Liver (tissue), 9 donors: ENCODE measurements around the gene PCDH1. TPM values are rescaled to one million over a fixed set of nuclear protein-coding genes. Genes with fewer than 3 reads are reported as not detected.

Experiments used
- DNase-seq: peaks from one replicate; pipeline ENCODE4 v3.0.0-alpha.2; 2017; ENCODE audit warnings: low spot score
- H3K27ac ChIP-seq, 2 donors: one replicate each; pipeline ENCODE4 v1.7.0; 2013; ENCODE audit warnings: inconsistent platforms in 2 of 2, low read length in 2 of 2, control low read depth in 1 of 2, low read depth in 1 of 2, mild to moderate bottlenecking in 1 of 2
- H3K27me3 ChIP-seq, 4 donors: one replicate each; pipeline versions ENCODE4 v1.6.1 to v1.7.0; 2013; ENCODE audit warnings: low read length in 3 of 4, inconsistent platforms in 1 of 4, mild to moderate bottlenecking in 1 of 4, moderate library complexity in 1 of 4; ENCODE audit not compliant: control insufficient read depth in 4 of 4, insufficient read depth in 4 of 4
- H3K36me3 ChIP-seq, 4 donors: one replicate each; pipeline versions ENCODE4 v1.6.1 to v1.7.0; 2013; ENCODE audit warnings: low read length in 3 of 4, mild to moderate bottlenecking in 3 of 4, low read depth in 1 of 4, moderate library complexity in 1 of 4; ENCODE audit not compliant: control insufficient read depth in 4 of 4, insufficient read depth in 3 of 4
- H3K4me1 ChIP-seq, 4 donors: one replicate each; pipeline versions ENCODE4 v1.6.1 to v1.7.0; 2013; ENCODE audit warnings: low read length in 3 of 4, mild to moderate bottlenecking in 3 of 4, moderate library complexity in 1 of 4; ENCODE audit not compliant: control insufficient read depth in 4 of 4, insufficient read depth in 4 of 4
- H3K4me3 ChIP-seq, 3 donors: one replicate each; pipeline versions ENCODE4 v1.6.1 to v1.7.0; 2013; ENCODE audit warnings: low read length in 3 of 3, control low read depth in 1 of 3, low read depth in 1 of 3, mild to moderate bottlenecking in 1 of 3
- H3K9ac ChIP-seq, 2 donors: one replicate each; pipeline ENCODE4 v1.7.0; 2013; ENCODE audit warnings: low read length in 2 of 2, mild to moderate bottlenecking in 2 of 2, moderate library complexity in 2 of 2, control low read depth in 1 of 2, low read depth in 1 of 2
- H3K9me3 ChIP-seq, 4 donors: one replicate each; pipeline versions ENCODE4 v1.6.1 to v1.7.0; 2013; ENCODE audit warnings: low read length in 3 of 4; ENCODE audit not compliant: control insufficient read depth in 4 of 4
- EGR1 ChIP-seq, 2 donors: IDR thresholded peaks; 2 replicates each; pipeline ENCODE4 v1.6.1; 2016 to 2018; ENCODE audit warnings: antibody characterized with exemption in 2 of 2, low read depth in 2 of 2
- FOXA1 ChIP-seq: IDR thresholded peaks from 2 replicates; pipeline ENCODE4 v1.6.1; 2016; ENCODE audit warnings: antibody characterized with exemption
- FOXA2 ChIP-seq: IDR thresholded peaks from 2 replicates; pipeline ENCODE4 v1.6.1; 2016; ENCODE audit warnings: antibody characterized with exemption
- HNF4A ChIP-seq, 2 donors: conservative IDR thresholded peaks; 2 replicates each; pipeline ENCODE4 v1.6.1; 2016; ENCODE audit warnings: antibody characterized with exemption in 2 of 2, mild to moderate bottlenecking in 2 of 2
- HNF4G ChIP-seq: IDR thresholded peaks from 2 replicates; pipeline ENCODE4 v1.6.1; 2016; ENCODE audit warnings: antibody characterized with exemption
- JUND ChIP-seq, 2 donors: IDR thresholded peaks; 2 replicates each; pipeline ENCODE4 v1.6.1; 2016; ENCODE audit warnings: antibody characterized with exemption in 2 of 2
- NR2F2 ChIP-seq: IDR thresholded peaks from 2 replicates; pipeline ENCODE4 v1.6.1; 2016; ENCODE audit warnings: antibody characterized with exemption
- RXRA ChIP-seq, 2 donors: IDR thresholded peaks; 2 replicates each; pipeline ENCODE4 v1.6.1; 2017 to 2018; ENCODE audit warnings: antibody characterized with exemption in 2 of 2, mild to moderate bottlenecking in 1 of 2
- SP1 ChIP-seq: IDR thresholded peaks from 2 replicates; pipeline ENCODE4 v1.6.1; 2018; ENCODE audit warnings: antibody characterized with exemption, mild to moderate bottlenecking
- TAF1 ChIP-seq: conservative IDR thresholded peaks from 2 replicates; pipeline ENCODE4 v1.6.1; 2016; ENCODE audit warnings: antibody characterized with exemption, mild to moderate bottlenecking
- YY1 ChIP-seq: IDR thresholded peaks from 2 replicates; pipeline ENCODE4 v1.6.1; 2016; ENCODE audit warnings: antibody characterized with exemption, mild to moderate bottlenecking
- WGBS: extraction: QIAGEN DNeasy Blood & Tissue Kit; methylation state at CpG from one replicate; pipeline ENCODE4 v1.1.7; 2013; 5-methylcytosine and 5-hydroxymethylcytosine counted together
- polyA plus RNA-seq, 2 donors: library from polyadenylated mRNA; stranded (reverse) in 1 of 2; unstranded in 1 of 2; fragments of 200-250 nt in 1 of 2; fragments of >200 nt in 1 of 2; fragmentation: Nextera tagmentation in 1 of 2; extraction: Ambion mirVana in 1 of 2; gene quantifications; one replicate each; pipeline versions ENCODE4 v1.2.1 to v1.2.3, GENCODE V29; 2013 to 2015
- total RNA-seq, 2 donors: library from RNA; depleted of rRNA; stranded (reverse); fragments of >200 nt; gene quantifications; one replicate each; pipeline ENCODE4 v1.2.3, GENCODE V29; 2014
- TF ChIP-seq, protein P1 (sequence below): IDR thresholded peaks from 2 replicates; pipeline ENCODE4 v1.6.1; 2016; ENCODE audit warnings: antibody characterized with exemption
- TF ChIP-seq, protein P2 (sequence below): IDR thresholded peaks from 2 replicates; pipeline ENCODE4 v1.6.1; 2016; ENCODE audit warnings: antibody characterized with exemption, mild to moderate bottlenecking
- TF ChIP-seq, protein P3 (sequence below): fragments of 150-350 bp; IDR thresholded peaks from 2 replicates; pipeline ENCODE4 v1.5.1; 2017; ENCODE audit warnings: improper control_type of control experiment, low read depth, low read length; ENCODE audit not compliant: missing input control
- TF ChIP-seq, protein P4 (sequence below): IDR thresholded peaks from 2 replicates; pipeline ENCODE4 v1.6.1; 2016; ENCODE audit warnings: antibody characterized with exemption
- TF ChIP-seq, protein P5 (sequence below): IDR thresholded peaks from 2 replicates; pipeline ENCODE4 v1.6.1; 2016; ENCODE audit warnings: antibody characterized with exemption
- donor health status: healthy.
- donor health status: healthy.
- donor health status: healthy.
- donor health status: healthy.
- donor health status: healthy.

Gene PCDH1
- total and polyA plus RNA-seq, 4 donors: 9.3 to 52.8 (median 15.0) TPM

DNA sequence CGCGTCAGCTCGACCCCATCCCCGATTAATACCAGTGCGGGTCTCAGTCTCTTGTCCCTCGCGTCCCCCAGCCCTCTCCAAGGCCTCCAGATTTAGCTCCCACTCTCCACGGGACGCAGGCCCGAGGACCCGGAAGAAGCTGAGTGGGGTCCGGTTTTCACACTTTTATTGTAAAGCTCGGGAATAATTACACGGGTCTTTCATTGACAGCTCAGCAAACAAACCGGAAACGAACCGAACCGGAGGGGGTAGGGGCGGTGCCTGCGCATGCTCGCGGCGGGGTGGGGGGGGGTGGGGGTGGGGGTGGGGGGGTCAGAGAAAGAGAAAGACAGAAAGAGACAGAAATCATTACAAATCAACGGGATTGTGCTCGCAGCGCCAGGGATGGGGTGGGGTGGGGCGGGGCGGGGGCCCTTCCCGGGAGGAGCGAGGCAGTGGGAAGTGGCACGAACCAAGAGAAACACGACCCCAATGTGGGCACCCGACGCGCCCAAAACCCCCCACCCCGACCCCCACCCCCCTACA is 27.9 kb downstream of the PCDH1 start:
- Histone ChIP-seq H3K27ac (peak overlapping the region; percentile 100), H3K4me3 (peak overlapping the region; percentile 68 to 80 (median 79)), H3K9me3 (no peaks in the 10 kb centered on the region), H3K36me3 (peaks cover 0 to 3% (median 2%) of the 10 kb centered on the region in 4 donors), H3K9ac (peak overlapping the region; percentile 97 to 99), H3K27me3 (no peaks in the 10 kb centered on the region), H3K4me1 (peaks cover 5 to 14% (median 10%) of the 10 kb centered on the region in 4 donors)
- DNase-seq: peak; percentile 49
- under 1% methylated on average over 36 of the region's 36 CpGs for WGBS
- TF ChIP-seq, protein P1, sequence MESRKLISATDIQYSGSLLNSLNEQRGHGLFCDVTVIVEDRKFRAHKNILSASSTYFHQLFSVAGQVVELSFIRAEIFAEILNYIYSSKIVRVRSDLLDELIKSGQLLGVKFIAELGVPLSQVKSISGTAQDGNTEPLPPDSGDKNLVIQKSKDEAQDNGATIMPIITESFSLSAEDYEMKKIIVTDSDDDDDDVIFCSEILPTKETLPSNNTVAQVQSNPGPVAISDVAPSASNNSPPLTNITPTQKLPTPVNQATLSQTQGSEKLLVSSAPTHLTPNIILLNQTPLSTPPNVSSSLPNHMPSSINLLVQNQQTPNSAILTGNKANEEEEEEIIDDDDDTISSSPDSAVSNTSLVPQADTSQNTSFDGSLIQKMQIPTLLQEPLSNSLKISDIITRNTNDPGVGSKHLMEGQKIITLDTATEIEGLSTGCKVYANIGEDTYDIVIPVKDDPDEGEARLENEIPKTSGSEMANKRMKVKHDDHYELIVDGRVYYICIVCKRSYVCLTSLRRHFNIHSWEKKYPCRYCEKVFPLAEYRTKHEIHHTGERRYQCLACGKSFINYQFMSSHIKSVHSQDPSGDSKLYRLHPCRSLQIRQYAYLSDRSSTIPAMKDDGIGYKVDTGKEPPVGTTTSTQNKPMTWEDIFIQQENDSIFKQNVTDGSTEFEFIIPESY: no peak
- TF ChIP-seq YY1: peak; percentile 4
- TF ChIP-seq, protein P2, sequence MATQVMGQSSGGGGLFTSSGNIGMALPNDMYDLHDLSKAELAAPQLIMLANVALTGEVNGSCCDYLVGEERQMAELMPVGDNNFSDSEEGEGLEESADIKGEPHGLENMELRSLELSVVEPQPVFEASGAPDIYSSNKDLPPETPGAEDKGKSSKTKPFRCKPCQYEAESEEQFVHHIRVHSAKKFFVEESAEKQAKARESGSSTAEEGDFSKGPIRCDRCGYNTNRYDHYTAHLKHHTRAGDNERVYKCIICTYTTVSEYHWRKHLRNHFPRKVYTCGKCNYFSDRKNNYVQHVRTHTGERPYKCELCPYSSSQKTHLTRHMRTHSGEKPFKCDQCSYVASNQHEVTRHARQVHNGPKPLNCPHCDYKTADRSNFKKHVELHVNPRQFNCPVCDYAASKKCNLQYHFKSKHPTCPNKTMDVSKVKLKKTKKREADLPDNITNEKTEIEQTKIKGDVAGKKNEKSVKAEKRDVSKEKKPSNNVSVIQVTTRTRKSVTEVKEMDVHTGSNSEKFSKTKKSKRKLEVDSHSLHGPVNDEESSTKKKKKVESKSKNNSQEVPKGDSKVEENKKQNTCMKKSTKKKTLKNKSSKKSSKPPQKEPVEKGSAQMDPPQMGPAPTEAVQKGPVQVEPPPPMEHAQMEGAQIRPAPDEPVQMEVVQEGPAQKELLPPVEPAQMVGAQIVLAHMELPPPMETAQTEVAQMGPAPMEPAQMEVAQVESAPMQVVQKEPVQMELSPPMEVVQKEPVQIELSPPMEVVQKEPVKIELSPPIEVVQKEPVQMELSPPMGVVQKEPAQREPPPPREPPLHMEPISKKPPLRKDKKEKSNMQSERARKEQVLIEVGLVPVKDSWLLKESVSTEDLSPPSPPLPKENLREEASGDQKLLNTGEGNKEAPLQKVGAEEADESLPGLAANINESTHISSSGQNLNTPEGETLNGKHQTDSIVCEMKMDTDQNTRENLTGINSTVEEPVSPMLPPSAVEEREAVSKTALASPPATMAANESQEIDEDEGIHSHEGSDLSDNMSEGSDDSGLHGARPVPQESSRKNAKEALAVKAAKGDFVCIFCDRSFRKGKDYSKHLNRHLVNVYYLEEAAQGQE: no peak
- TF ChIP-seq, protein P3, sequence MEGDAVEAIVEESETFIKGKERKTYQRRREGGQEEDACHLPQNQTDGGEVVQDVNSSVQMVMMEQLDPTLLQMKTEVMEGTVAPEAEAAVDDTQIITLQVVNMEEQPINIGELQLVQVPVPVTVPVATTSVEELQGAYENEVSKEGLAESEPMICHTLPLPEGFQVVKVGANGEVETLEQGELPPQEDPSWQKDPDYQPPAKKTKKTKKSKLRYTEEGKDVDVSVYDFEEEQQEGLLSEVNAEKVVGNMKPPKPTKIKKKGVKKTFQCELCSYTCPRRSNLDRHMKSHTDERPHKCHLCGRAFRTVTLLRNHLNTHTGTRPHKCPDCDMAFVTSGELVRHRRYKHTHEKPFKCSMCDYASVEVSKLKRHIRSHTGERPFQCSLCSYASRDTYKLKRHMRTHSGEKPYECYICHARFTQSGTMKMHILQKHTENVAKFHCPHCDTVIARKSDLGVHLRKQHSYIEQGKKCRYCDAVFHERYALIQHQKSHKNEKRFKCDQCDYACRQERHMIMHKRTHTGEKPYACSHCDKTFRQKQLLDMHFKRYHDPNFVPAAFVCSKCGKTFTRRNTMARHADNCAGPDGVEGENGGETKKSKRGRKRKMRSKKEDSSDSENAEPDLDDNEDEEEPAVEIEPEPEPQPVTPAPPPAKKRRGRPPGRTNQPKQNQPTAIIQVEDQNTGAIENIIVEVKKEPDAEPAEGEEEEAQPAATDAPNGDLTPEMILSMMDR: no peak

DNA sequence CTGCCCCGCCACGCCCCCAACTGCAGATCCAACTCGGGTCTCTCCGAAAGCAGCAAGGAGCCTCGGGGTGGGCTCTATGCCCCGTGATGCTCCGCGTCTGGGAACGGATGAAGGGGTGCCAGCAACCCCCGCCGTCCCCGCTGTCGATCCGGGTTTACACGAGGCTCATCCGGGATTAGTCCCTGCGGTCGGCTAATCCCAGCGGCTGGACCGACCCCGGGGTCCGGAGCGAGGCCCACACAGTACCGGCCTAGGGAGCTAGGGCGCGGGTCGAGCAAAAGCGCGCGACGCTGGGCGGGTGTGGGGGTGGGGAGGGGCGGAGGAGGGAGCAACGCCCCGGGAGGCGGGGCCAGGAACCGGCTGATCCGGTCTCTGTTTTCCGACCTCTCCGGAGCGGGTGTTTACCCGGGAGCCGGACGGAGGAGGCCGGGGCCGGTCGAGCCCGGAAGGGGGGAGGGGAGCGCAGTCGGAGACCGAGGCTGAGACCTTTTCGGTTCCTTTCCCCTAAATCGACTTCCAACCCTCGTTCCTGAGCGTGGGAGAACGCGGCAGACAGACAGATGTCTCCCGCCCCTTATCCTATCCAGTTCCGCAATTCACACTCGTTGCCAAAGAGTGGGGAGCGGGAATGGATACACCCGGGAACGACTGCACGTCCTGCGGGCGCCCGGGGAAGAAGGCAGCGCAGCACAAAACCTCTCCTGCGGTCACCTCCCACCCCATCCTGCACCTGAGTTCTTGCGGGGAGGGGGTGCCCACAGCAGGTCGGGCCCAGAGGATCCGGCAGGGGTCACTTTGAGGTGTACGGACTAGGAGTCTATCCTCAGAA is 28.6 kb downstream of the PCDH1 start:
- Histone ChIP-seq H3K9me3 (no peaks in the 10 kb centered on the region), H3K4me1 (peaks cover 5 to 21% (median 16%) of the 10 kb centered on the region in 4 donors), H3K4me3 (peak overlapping the region; percentile 79 to 85 (median 80)), H3K36me3 (peaks cover 0 to 3% (median 2%) of the 10 kb centered on the region in 4 donors), H3K27ac (peak overlapping the region; percentile 100), H3K9ac (peak overlapping the region; percentile 97 to 99), H3K27me3 (no peaks in the 10 kb centered on the region)
- peak; percentile 88 for DNase-seq
- under 1% methylated on average over 73 of the region's 73 CpGs for WGBS
- TF ChIP-seq JUND (IDR thresholded peaks at IDR 0.05) (no peak), FOXA1 (peak; percentile 85), YY1 (peak; percentile 65), SP1 (peak; percentile 76), NR2F2 (peak; percentile 32), FOXA2 (peak; percentile 72), HNF4A (conservative IDR thresholded peaks at IDR 0.05) (peak in 1 of 2 donors; percentile 22), EGR1 (IDR thresholded peaks at IDR 0.05; ENCODE audit: low read depth in 2 of 2) (no peak), HNF4G (no peak), RXRA (IDR thresholded peaks at IDR 0.05) (peak; percentile 53 to 67), TAF1 (no peak)
- TF ChIP-seq, protein P2: peak; percentile 75
- TF ChIP-seq, protein P4, sequence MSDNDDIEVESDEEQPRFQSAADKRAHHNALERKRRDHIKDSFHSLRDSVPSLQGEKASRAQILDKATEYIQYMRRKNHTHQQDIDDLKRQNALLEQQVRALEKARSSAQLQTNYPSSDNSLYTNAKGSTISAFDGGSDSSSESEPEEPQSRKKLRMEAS: no peak
- TF ChIP-seq, protein P5, sequence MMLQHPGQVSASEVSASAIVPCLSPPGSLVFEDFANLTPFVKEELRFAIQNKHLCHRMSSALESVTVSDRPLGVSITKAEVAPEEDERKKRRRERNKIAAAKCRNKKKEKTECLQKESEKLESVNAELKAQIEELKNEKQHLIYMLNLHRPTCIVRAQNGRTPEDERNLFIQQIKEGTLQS: no peak
- TF ChIP-seq, protein P3: peak; percentile 19
